Sigmoid colon (tissue), 7 donors: Measurements from ENCODE around the gene VAT1L. TPM values are rescaled to one million over a fixed set of nuclear protein-coding genes. Genes with fewer than 3 reads are reported as not detected.
"Not testable (repeated sequence)": the region's sequence is repeated elsewhere in the genome, so short reads cannot be mapped to it uniquely, and the experiment has no call there.

Source experiments
- DNase-seq: peaks from one replicate; pipeline ENCODE4 v3.0.0-alpha.2; 2019
- H3K27ac ChIP-seq, 4 donors: fragments of 200-600 bp; sonication (generic); one replicate each; pipeline ENCODE4 v1.5.1; 2016 to 2019; ENCODE audit warnings: mild to moderate bottlenecking in 1 of 4
- H3K27me3 ChIP-seq, 3 donors: fragments of 200-600 bp; sonication (generic); one replicate each; pipeline ENCODE4 v1.5.1; 2019; ENCODE audit warnings: mild to moderate bottlenecking in 1 of 3
- H3K36me3 ChIP-seq, 4 donors: fragments of 200-600 bp; sonication (generic); one replicate each; pipeline ENCODE4 v1.5.1; 2016 to 2019
- H3K4me1 ChIP-seq, 4 donors: fragments of 200-600 bp; sonication (generic); one replicate each; pipeline ENCODE4 v1.5.1; 2017 to 2019
- H3K4me3 ChIP-seq, 4 donors: fragments of 200-600 bp; sonication (generic); one replicate each; pipeline ENCODE4 v1.5.1; 2017 to 2019; ENCODE audit warnings: mild to moderate bottlenecking in 2 of 4, moderate library complexity in 1 of 4
- H3K9me3 ChIP-seq, 4 donors: fragments of 200-600 bp in 3 of 4; sonication (generic) in 3 of 4; one replicate each; pipeline versions ENCODE4 v1.5.1 to v1.6.1; 2013 to 2019
- EP300 ChIP-seq, 4 donors: sonication (generic); formaldehyde crosslinking; IDR thresholded peaks; one replicate each; pipeline ENCODE4 v1.6.1; 2017; ENCODE audit warnings: antibody characterized with exemption in 4 of 4
- POLR2A ChIP-seq, 2 donors: fragments of 450-650 bp; IDR thresholded peaks; one replicate each; pipeline ENCODE4 v1.6.1; 2016; ENCODE audit warnings: antibody characterized with exemption in 2 of 2, mild to moderate bottlenecking in 2 of 2, moderate library complexity in 2 of 2
- POLR2AphosphoS5 ChIP-seq, 4 donors: sonication (generic); formaldehyde crosslinking; IDR thresholded peaks; one replicate each; pipeline ENCODE4 v1.6.1; 2017; ENCODE audit warnings: antibody characterized with exemption in 4 of 4
- WGBS, 2 donors: extraction: QIAGEN DNeasy Blood & Tissue Kit; methylation state at CpG; one replicate each; pipeline ENCODE4 v1.1.7; 2013; 5-methylcytosine and 5-hydroxymethylcytosine counted together
- intact Hi-C: fragments of 100-400 bp; cut with DNase I; formaldehyde crosslinking; loops from one replicate; pipeline ENCODE4 v1.15.1; 2023
- polyA plus RNA-seq, 3 donors: library from polyadenylated mRNA; stranded (reverse); fragments of 200-250 nt; gene quantifications; one replicate each; pipeline ENCODE4 v1.2.3, GENCODE V29; 2013
- total RNA-seq, 4 donors: library from RNA; depleted of rRNA; stranded (reverse); fragments of >200 nt; gene quantifications; one replicate each; pipeline ENCODE4 v1.1.0, GENCODE V29; 2016
- TF ChIP-seq, protein P1 (sequence below), 4 experiments: fragments of 450-650 bp in 3 of 4; fragments of 200-600 bp in 1 of 4; IDR thresholded peaks; one replicate each; pipeline ENCODE4 v1.5.1; 2016 to 2019; ENCODE audit warnings: antibody characterized with exemption in 4 of 4, mild to moderate bottlenecking in 3 of 4, moderate library complexity in 2 of 4
- donor health status: healthy with polysubstance abuse.
- donor health status: Bipolar disorder and iron deficiency.
- donor health status: healthy.

VAT1L gene
- total and polyA plus RNA-seq, 7 donors = 0.60 to 6.4 (median 4.5) TPM

DNA sequence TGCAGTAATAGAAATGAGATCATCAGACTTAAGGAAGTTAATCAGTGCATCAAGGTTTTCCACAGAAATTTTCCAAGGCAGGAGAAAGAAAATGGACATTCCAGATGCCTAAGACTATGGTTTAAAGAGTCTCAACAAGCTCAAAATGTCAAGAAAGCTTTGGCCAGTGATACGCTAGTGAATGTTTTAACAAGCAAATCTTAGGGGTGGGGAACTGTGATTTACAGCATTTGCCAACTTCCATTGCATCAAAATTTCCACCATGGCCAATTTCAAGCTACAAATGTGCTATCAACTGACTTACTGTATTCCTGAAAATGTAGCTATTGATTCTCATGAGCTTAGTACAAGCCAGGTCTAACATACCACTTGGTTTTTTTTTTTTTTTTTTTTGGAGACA, 151.6 kb downstream of the VAT1L start:
- Histone ChIP-seq H3K9me3 (no peaks in the 10 kb centered on the region), H3K4me3 (no peak overlapping the region), H3K4me1 (no peaks in the 10 kb centered on the region), H3K27me3 (no peaks in the 10 kb centered on the region), H3K36me3 (no peaks in the 10 kb centered on the region), H3K27ac (no peak overlapping the region)
- intact Hi-C loops = no loop called here
- TF ChIP-seq POLR2A (IDR thresholded peaks at IDR 0.05) = no peak
- no peak for TF ChIP-seq POLR2AphosphoS5 (IDR thresholded peaks at IDR 0.05)
- TF ChIP-seq EP300 (IDR thresholded peaks at IDR 0.05) = no peak
- TF ChIP-seq, protein P1, sequence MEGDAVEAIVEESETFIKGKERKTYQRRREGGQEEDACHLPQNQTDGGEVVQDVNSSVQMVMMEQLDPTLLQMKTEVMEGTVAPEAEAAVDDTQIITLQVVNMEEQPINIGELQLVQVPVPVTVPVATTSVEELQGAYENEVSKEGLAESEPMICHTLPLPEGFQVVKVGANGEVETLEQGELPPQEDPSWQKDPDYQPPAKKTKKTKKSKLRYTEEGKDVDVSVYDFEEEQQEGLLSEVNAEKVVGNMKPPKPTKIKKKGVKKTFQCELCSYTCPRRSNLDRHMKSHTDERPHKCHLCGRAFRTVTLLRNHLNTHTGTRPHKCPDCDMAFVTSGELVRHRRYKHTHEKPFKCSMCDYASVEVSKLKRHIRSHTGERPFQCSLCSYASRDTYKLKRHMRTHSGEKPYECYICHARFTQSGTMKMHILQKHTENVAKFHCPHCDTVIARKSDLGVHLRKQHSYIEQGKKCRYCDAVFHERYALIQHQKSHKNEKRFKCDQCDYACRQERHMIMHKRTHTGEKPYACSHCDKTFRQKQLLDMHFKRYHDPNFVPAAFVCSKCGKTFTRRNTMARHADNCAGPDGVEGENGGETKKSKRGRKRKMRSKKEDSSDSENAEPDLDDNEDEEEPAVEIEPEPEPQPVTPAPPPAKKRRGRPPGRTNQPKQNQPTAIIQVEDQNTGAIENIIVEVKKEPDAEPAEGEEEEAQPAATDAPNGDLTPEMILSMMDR (IDR thresholded peaks at IDR 0.05) = no peak
- 68 to 73% methylated on average over 1 of the region's 1 CpG for WGBS, 2 donors
- no peak for DNase-seq

DNA sequence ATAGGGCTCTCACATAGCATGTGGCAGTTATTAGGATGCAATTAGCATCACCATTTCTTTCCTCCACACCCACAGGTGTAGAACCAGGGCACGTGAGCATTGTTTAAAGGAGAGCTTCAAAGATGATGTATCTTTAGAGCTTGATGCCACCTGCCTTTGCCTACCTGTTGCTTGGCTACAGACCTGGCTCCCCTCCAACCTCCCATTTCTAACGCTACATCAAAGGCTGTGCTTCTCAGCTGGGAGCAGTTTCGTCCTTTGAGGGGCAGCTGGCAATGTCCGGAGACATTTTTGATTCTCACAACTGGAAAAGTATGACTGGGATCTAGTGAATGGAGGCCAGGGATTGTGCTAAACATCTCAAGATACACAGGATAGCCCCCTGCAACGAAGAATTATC, 155.4 kb downstream of the VAT1L start:
- H3K36me3 ChIP-seq = no peaks in the 10 kb centered on the region
- no peak overlapping the region for H3K27ac ChIP-seq
- H3K4me3 ChIP-seq = no peak overlapping the region
- WGBS, 2 donors = 14 to 64% methylated on average over 5 of the region's 5 CpGs
- H3K4me1 ChIP-seq = no peaks in the 10 kb centered on the region
- no peaks in the 10 kb centered on the region for H3K9me3 ChIP-seq
- TF ChIP-seq POLR2A (IDR thresholded peaks at IDR 0.05) (no peak), EP300 (IDR thresholded peaks at IDR 0.05) (no peak)
- TF ChIP-seq, protein P1 (IDR thresholded peaks at IDR 0.05) = no peak
- H3K27me3 ChIP-seq = peaks cover 0 to 7% (median 0%) of the 10 kb centered on the region in 3 donors
- no peak for DNase-seq
- intact Hi-C loops = no loop called here

GRCh38 chr16:77944631-77945030, 156.3 kb downstream of the VAT1L start:
- intact Hi-C loops = no loop called here

DNA sequence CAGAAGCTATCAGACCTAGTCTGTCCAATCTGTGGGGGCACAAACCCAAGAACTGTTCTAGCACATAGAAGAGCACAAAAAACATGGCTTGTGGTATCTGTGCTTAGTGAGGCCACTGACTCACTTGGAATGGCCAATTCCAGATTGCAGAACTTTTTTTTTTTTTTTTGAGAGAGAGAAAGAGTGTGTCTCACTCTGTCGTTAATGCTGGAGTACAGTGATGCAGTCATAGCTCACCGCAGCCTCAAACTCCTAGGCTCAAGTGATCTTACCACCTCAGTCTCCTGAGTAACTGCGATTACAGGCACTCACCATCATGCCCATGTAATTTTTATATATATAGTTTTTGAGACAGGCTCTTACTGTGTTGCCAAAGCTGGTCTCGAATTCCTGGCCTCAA, 156.8 kb downstream of the VAT1L start:
- TF ChIP-seq, protein P1 (IDR thresholded peaks at IDR 0.05) = no peak
- no peak for TF ChIP-seq POLR2AphosphoS5 (IDR thresholded peaks at IDR 0.05)
- no peak for TF ChIP-seq EP300 (IDR thresholded peaks at IDR 0.05)
- TF ChIP-seq POLR2A (IDR thresholded peaks at IDR 0.05) = no peak
- peaks cover 0 to 7% (median 0%) of the 10 kb centered on the region in 3 donors for H3K27me3 ChIP-seq
- 79 to 89% methylated on average over 4 of the region's 4 CpGs for WGBS, 2 donors
- intact Hi-C loops = no loop called here
- H3K9me3 ChIP-seq = no peaks in the 10 kb centered on the region
- no peak overlapping the region for H3K27ac ChIP-seq
- no peaks in the 10 kb centered on the region for H3K4me1 ChIP-seq
- no peak for DNase-seq
- H3K4me3 ChIP-seq = no peak overlapping the region
- H3K36me3 ChIP-seq = no peaks in the 10 kb centered on the region

More at GRCh38 chr16:77944631-77945030, 156.3 kb downstream of the VAT1L start:
- Histone ChIP-seq H3K4me1 (no peaks in the 10 kb centered on the region), H3K27me3 (peaks cover 0 to 7% (median 0%) of the 10 kb centered on the region in 3 donors), H3K4me3 (no peak overlapping the region), H3K27ac (no peak overlapping the region), H3K36me3 (no peaks in the 10 kb centered on the region), H3K9me3 (no peaks in the 10 kb centered on the region)
- 81 to 89% methylated on average over 2 of the region's 2 CpGs for WGBS, 2 donors
- DNase-seq = no peak
- TF ChIP-seq EP300 (IDR thresholded peaks at IDR 0.05) (no peak), POLR2AphosphoS5 (IDR thresholded peaks at IDR 0.05) (no peak), POLR2A (IDR thresholded peaks at IDR 0.05) (no peak)
- TF ChIP-seq, protein P1 (IDR thresholded peaks at IDR 0.05) = no peak

DNA sequence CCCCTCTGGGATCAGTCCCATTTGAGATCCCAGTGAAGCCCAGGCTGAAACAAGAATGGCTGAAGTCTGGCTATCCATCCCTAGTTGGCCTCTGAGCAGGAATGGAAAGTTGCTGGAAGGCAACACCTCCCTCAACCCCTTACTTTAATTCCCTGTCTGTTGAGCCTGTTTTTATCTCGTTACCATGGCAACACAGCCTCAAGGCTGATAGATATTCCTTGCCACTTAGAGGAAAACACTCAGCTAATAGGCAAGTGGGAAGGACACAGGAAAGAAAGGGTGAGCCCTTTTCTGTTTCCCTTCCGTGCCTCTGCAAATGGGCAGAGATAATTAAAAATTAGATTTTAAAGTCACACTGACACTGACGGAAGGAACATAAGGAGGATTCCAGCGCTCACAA, 158.5 kb downstream of the VAT1L start:
- WGBS, 2 donors = 64 to 65% methylated on average over 4 of the region's 4 CpGs
- H3K36me3 ChIP-seq = no peaks in the 10 kb centered on the region
- intact Hi-C loops = no loop called here
- peaks cover 0 to 7% (median 0%) of the 10 kb centered on the region in 3 donors for H3K27me3 ChIP-seq
- H3K9me3 ChIP-seq = no peaks in the 10 kb centered on the region
- TF ChIP-seq POLR2A (IDR thresholded peaks at IDR 0.05) (no peak), EP300 (IDR thresholded peaks at IDR 0.05) (no peak), POLR2AphosphoS5 (IDR thresholded peaks at IDR 0.05) (no peak)
- TF ChIP-seq, protein P1 (IDR thresholded peaks at IDR 0.05) = no peak
- H3K27ac ChIP-seq = no peak overlapping the region
- H3K4me1 ChIP-seq = no peaks in the 10 kb centered on the region
- H3K4me3 ChIP-seq = no peak overlapping the region
- DNase-seq = no peak

DNA sequence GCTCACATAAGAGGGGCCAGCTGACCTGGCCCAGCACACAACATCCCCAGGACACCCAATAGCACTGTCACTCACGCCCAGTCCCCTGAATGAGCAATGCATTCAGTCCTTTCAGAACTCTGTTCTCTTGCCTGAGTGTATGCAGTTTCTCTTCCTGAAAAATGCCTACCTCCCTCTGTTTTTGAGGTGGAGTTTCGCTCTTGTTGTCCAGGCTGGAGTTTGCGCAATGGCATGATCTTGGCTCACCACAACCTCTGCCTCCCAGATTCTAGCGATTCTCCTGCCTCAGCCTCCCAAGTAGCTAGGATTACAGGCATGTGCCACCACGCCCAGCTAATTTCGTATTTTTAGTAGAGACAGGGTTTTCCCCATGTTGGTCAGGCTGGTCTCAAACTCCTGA, 159.2 kb downstream of the VAT1L start:
- H3K27me3 ChIP-seq, intact Hi-C loops, H3K36me3 ChIP-seq, H3K9me3 ChIP-seq, H3K4me3 ChIP-seq, H3K4me1 ChIP-seq, H3K27ac ChIP-seq, DNase-seq: not testable (repeated sequence)
- 83 to 86% methylated on average over 6 of the region's 6 CpGs for WGBS, 2 donors
